ENCODE measurements around the gene PCDHB8. TPM values are rescaled to one million over a fixed set of nuclear protein-coding genes. Genes with fewer than 3 reads are reported as not detected.
"Not testable (repeated sequence)": the region's sequence is repeated elsewhere in the genome, so short reads cannot be mapped to it uniquely, and the experiment has no call there.

Gene PCDHB8
- total RNA-seq, 4 donors from 2014 or later, result 0.10 to 1.2 (median 0.76) TPM

DNA sequence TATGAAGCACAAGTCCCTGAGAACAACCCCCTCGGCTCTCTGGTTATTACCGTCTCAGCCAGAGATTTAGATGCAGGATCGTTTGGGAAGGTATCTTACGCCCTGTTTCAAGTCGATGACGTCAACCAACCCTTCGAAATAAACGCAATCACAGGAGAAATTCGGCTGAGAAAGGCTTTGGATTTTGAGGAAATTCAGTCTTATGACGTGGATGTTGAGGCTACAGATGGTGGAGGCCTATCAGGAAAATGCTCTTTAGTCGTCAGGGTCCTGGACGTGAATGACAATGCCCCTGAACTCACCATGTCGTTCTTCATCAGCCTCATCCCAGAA is 26.6 kb upstream of the PCDHB8 start:
- TF ChIP-seq, protein P1, sequence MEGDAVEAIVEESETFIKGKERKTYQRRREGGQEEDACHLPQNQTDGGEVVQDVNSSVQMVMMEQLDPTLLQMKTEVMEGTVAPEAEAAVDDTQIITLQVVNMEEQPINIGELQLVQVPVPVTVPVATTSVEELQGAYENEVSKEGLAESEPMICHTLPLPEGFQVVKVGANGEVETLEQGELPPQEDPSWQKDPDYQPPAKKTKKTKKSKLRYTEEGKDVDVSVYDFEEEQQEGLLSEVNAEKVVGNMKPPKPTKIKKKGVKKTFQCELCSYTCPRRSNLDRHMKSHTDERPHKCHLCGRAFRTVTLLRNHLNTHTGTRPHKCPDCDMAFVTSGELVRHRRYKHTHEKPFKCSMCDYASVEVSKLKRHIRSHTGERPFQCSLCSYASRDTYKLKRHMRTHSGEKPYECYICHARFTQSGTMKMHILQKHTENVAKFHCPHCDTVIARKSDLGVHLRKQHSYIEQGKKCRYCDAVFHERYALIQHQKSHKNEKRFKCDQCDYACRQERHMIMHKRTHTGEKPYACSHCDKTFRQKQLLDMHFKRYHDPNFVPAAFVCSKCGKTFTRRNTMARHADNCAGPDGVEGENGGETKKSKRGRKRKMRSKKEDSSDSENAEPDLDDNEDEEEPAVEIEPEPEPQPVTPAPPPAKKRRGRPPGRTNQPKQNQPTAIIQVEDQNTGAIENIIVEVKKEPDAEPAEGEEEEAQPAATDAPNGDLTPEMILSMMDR (IDR thresholded peaks at IDR 0.05), result no peak
- TF ChIP-seq POLR2A (IDR thresholded peaks at IDR 0.05), result no peak
- no peak for DNase-seq (ENCODE audit: low spot score in 2 of 2)
- 36 to 46% methylated on average over 13 of the region's 13 CpGs for WGBS, 2 donors
- intact Hi-C loops (cut with DNase I; ENCODE audit: low total_unique reads), result no loop called here
- H3K4me3 ChIP-seq (ENCODE audit: low read depth, poor library complexity, severe bottlenecking), result no peak overlapping the region

DNA sequence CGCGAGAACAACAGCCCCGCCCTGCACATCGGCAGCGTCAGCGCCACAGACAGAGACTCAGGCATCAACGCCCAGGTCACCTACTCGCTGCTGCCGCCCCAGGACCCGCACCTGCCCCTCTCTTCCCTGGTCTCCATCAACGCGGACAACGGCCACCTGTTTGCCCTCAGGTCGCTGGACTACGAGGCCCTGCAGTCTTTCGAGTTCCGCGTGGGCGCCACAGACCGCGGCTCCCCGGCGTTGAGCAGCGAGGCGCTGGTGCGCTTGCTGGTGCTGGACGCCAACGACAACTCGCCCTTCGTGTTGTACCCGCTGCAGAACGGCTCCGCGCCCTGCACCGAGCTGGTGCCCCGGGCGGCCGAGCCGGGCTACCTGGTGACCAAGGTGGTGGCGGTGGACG is 26.0 kb upstream of the PCDHB8 start:
- 21 to 41% methylated on average over 11 to 21 of the region's 41 CpGs for WGBS, 2 donors
- H3K4me3 ChIP-seq (ENCODE audit: low read depth, poor library complexity, severe bottlenecking); DNase-seq (ENCODE audit: low spot score in 2 of 2); intact Hi-C loops (cut with DNase I; ENCODE audit: low total_unique reads): not testable (repeated sequence)

DNA sequence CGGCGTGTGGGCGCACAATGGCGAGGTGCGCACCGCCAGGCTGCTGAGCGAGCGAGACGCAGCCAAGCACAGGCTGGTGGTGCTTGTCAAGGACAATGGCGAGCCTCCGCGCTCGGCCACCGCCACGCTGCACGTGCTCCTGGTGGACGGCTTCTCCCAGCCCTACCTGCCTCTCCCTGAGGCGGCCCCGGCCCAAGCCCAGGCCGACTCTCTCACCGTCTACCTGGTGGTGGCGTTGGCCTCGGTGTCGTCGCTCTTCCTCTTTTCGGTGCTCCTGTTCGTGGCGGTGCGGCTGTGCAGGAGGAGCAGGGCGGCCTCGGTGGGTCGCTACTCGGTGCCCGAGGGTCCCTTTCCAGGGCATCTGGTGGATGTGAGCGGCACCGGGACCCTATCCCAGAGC is 25.5 kb upstream of the PCDHB8 start:
- intact Hi-C loops (cut with DNase I; ENCODE audit: low total_unique reads), result not testable (repeated sequence)
- 29% methylated on average over 7 to 11 of the region's 36 CpGs for WGBS, 2 donors

DNA sequence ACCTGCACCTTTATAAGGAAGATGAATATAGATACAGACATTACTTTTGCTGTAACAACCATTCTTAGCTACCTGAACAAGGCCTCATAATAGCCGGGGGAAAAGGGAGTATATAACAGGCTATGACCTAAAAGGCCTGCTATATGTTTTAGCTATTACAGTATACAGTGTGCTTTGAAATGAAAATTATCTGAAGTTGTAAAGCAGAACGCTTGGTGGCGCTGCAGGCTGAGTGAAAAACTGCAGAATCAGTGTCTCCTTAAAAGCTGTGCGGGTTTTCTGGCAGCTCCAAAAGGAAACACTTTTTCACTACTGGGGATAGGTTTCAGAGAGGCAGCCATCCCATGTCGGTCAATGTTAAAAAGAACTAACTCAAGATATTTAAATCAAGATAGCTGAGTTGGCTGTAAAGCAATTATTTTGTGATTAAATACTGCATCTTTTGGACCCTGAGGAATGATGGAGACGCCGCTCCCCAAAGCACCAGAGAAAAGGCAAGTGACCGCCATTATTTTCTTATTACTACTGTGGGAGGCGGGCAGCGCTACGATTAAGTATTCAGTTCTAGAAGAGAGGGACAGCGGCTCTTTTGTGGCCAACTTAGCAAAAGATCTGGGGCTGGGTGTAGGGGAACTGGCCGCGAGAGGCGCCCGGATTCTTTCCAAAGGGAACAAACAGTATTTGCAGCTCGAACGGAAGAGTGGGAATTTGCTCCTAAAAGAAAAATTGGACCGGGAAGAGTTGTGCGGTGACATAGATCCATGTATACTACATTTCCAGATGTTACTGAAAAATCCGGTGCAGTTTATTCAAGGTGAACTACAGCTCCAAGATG is 21.8 kb upstream of the PCDHB8 start:
- no peak overlapping the region for H3K4me3 ChIP-seq (ENCODE audit: low read depth, poor library complexity, severe bottlenecking)
- TF ChIP-seq POLR2A (IDR thresholded peaks at IDR 0.05), result no peak
- TF ChIP-seq, protein P1 (IDR thresholded peaks at IDR 0.05), result no peak
- 28 to 40% methylated on average over 21 of the region's 21 CpGs for WGBS, 2 donors
- no peak for DNase-seq (ENCODE audit: low spot score in 2 of 2)
- intact Hi-C loops (cut with DNase I; ENCODE audit: low total_unique reads), result no loop called here

More for the DNA sequence above, 25.5 kb upstream of the PCDHB8 start:
- H3K4me3 ChIP-seq (ENCODE audit: low read depth, poor library complexity, severe bottlenecking); DNase-seq (ENCODE audit: low spot score in 2 of 2): not testable (repeated sequence)

DNA sequence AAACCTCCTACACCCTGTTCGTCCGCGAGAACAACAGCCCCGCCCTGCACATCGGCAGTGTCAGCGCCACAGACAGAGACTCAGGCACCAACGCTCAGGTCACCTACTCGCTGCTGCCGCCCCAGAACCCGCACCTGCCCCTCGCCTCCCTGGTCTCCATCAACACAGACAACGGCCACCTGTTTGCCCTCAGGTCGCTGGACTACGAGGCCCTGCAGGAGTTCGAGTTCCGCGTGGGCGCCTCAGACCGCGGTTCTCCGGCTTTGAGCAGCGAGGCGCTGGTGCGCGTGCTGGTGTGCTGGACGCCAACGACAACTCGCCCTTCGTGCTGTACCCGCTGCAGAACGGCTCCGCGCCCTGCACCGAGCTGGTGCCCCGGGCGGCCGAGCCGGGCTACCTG is 20.2 kb upstream of the PCDHB8 start:
- intact Hi-C loops (cut with DNase I; ENCODE audit: low total_unique reads); DNase-seq (ENCODE audit: low spot score in 2 of 2); H3K4me3 ChIP-seq (ENCODE audit: low read depth, poor library complexity, severe bottlenecking): not testable (repeated sequence)
- 42 to 45% methylated on average over 25 to 38 of the region's 38 CpGs for WGBS, 2 donors

DNA sequence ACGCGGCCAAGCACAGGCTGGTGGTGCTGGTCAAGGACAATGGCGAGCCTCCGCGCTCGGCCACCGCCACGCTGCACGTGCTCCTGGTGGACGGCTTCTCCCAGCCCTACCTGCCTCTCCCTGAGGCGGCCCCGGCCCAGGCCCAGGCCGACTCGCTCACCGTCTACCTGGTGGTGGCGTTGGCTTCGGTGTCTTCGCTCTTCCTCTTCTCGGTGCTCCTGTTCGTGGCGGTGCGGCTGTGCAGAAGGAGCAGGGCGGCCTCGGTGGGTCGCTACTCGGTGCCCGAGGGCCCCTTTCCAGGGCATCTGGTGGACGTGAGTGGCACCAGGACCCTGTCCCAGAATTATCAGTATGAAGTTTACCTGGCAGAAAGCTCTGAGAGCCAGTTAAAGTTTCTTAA is 19.7 kb upstream of the PCDHB8 start:
- DNase-seq (ENCODE audit: low spot score in 2 of 2); H3K4me3 ChIP-seq (ENCODE audit: low read depth, poor library complexity, severe bottlenecking); intact Hi-C loops (cut with DNase I; ENCODE audit: low total_unique reads): not testable (repeated sequence)
- 18 to 46% methylated on average over 5 to 15 of the region's 28 CpGs for WGBS, 2 donors

DNA sequence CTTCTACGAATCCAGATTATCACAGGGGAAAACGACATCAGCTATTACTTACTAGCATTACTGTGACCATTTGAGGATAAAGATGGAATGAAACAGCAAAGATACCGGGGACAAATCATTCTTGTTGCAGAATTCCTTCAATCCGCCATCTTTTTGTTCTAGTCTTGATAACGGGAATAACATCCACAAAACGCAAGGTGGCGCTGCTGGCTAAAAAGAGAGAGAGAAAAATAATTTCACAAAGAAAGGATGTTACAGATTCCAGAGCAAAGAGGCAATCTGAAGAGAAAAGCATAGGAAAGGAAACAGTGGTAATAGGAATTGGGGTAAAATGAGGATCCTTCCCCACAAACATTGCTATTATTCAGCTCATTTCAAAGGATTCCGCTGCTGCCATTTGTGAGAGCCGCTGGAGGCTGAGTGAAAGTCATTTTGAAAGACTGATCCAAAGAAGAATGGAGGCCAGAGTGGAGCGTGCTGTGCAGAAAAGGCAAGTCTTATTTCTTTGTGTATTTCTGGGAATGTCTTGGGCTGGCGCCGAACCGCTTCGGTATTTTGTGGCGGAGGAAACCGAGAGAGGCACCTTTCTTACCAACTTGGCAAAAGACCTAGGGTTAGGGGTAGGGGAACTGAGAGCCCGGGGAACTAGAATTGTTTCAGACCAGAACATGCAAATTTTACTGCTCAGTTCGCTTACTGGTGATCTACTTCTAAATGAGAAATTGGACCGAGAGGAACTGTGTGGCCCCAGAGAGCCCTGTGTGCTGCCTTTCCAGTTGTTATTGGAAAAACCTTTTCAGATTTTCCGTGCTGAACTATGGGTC is 5.0 kb upstream of the PCDHB8 start, which contains the start of gene PCDHB7:
TSS of gene PCDHB7 (plus strand) at position 264 of the 824 bp plus-strand sequence. CDS start at position 456, 192 bp downstream.
- no peak for DNase-seq (ENCODE audit: low spot score in 2 of 2)
- no peak within 1 kb of the TSS for H3K4me3 ChIP-seq (ENCODE audit: low read depth, poor library complexity, severe bottlenecking)

DNA sequence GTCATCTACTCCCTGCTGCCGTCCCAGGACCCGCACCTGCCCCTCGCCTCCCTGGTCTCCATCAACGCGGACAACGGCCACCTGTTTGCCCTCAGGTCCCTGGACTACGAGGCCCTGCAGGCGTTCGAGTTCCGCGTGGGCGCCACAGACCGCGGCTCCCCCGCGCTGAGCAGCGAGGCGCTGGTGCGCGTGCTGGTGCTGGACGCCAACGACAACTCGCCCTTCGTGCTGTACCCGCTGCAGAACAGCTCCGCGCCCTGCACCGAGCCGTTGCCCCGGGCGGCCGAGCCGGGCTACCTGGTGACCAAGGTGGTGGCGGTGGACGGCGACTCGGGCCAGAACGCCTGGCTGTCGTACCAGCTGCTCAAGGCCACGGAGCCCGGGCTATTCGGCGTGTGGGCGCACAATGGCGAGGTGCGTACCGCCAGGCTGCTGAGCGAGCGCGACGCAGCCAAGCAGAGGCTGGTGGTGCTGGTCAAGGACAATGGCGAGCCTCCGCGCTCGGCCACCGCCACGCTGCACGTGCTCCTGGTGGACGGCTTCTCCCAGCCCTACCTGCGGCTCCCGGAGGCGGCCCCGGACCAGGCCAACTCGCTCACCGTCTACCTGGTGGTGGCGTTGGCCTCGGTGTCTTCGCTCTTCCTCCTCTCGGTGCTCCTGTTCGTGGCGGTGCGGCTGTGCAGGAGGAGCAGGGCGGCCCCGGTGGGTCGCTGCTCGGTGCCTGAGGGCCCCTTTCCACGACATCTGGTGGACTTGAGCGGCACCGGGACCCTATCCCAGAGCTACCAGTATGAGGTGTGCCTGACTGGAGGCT is 3.1 kb upstream of the PCDHB8 start:
- DNase-seq (ENCODE audit: low spot score in 2 of 2); intact Hi-C loops (cut with DNase I; ENCODE audit: low total_unique reads); H3K4me3 ChIP-seq (ENCODE audit: low read depth, poor library complexity, severe bottlenecking): not testable (repeated sequence)
- WGBS, 2 donors, result 42 to 51% methylated on average over 55 to 74 of the region's 79 CpGs

More for the DNA sequence above, 5.0 kb upstream of the PCDHB8 start, which contains the start of gene PCDHB7:
- intact Hi-C loops (cut with DNase I; ENCODE audit: low total_unique reads), result no loop called here
- TF ChIP-seq, protein P1 (IDR thresholded peaks at IDR 0.05), result no peak
- TF ChIP-seq POLR2A (IDR thresholded peaks at IDR 0.05), result no peak
- WGBS, 2 donors, result 26 to 35% methylated on average over 20 of the region's 20 CpGs
